Stimulated activated CD8-positive, alpha-beta memory T cell treated with anti-CD3 and anti-CD28 coated beads, Interleukin-7, amount 100 ng/mL, for 4 hours (primary cell): ENCODE results near the gene FBXL16.

Experiments
- DNase-seq, 2 donors: peaks; one replicate each; pipeline ENCODE4 v3.0.0-alpha.2; 2020; ENCODE audit warnings: low read depth in 2 of 2

FBXL16 gene

GRCh38 chr16:678209-678857 lies 27.3 kb downstream of the FBXL16 start:
- DNase-seq, result no peak

GRCh38 chr16:677316-678190 lies 28.0 kb downstream of the FBXL16 start:
- no peak for DNase-seq

GRCh38 chr16:676913-677312 lies 28.7 kb downstream of the FBXL16 start:
- no peak for DNase-seq

GRCh38 chr16:676565-676902 lies 29.1 kb downstream of the FBXL16 start:
- DNase-seq, result no peak

GRCh38 chr16:675884-676564 lies 29.6 kb downstream of the FBXL16 start:
- DNase-seq, result no peak

GRCh38 chr16:674968-675883 lies 30.4 kb downstream of the FBXL16 start, which contains the start of gene RHBDL1:
RHBDL1 (plus strand) TSS chr16:675671; CDS start chr16:675791, 120 bp downstream.
- no peak for DNase-seq

GRCh38 chr16:674214-674881 lies 31.3 kb downstream of the FBXL16 start:
- DNase-seq, result no peak

GRCh38 chr16:673399-673991 lies 32.1 kb downstream of the FBXL16 start:
- DNase-seq, result no peak

- no peak for DNase-seq
Observed at GRCh38 chr16:672851-673250, 32.8 kb downstream of the FBXL16 start.

GRCh38 chr16:672371-672770 lies 33.2 kb downstream of the FBXL16 start:
- DNase-seq, result no peak

GRCh38 chr16:671353-672131 lies 34.1 kb downstream of the FBXL16 start:
- no peak for DNase-seq

- DNase-seq, result no peak
Observed at GRCh38 chr16:670485-671352, 34.9 kb downstream of the FBXL16 start.

GRCh38 chr16:669666-670065 lies 35.9 kb downstream of the FBXL16 start:
- no peak for DNase-seq

- DNase-seq, result no peak
Observed at GRCh38 chr16:668519-669171, 37.0 kb downstream of the FBXL16 start.

- DNase-seq, result peak; percentile 80 to 91
Observed at GRCh38 chr16:667780-668518, 37.7 kb downstream of the FBXL16 start, which contains the start of gene RHOT2. RHOT2 (plus strand) TSS chr16:668132; CDS start chr16:668200, 68 bp downstream.

GRCh38 chr16:667113-667779 lies 38.4 kb downstream of the FBXL16 start:
- DNase-seq, result no peak

- no peak for DNase-seq
Observed at GRCh38 chr16:666572-666971, 39.0 kb downstream of the FBXL16 start.
